Measurements from ENCODE around the gene TMC4.

DNA sequence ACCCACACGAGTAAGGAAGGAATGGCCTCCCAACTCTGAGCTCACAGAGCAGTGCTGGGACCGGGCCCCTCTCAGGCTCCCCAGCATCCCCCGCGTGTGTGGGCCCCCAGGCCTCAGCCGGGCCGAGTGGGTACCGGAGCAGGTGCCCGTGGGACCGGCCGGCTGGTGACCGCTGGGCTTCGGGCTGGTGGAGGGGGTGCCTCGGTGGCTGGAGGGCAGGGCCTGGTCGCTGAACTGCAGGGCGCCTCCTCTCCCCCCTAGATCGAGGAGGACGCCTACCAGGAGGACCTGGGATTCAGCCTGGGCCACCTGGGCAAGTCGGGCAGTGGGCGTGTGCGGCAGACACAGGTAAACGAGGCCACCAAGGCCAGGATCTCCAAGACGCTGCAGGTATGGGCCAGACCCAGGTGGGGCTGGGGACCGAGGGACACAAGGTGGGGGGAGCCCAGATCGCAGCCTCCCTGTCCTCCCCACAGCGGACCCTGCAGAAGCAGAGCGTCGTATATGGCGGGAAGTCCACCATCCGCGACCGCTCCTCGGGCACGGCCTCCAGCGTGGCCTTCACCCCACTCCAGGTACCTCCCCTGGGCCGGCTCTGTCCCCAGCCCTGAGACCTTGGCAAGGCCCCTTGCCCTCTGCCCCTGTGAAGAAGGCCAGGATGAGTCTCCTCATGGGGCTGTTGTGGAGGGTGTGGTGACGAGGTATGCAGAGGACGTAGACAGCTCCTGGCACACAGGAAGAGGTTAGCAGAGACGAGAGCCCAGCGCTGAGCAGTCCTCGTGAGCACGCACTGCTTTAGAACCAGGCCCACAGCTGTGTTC lies 44.0 kb downstream of the TMC4 start:
- TF ChIP-seq, protein P1, sequence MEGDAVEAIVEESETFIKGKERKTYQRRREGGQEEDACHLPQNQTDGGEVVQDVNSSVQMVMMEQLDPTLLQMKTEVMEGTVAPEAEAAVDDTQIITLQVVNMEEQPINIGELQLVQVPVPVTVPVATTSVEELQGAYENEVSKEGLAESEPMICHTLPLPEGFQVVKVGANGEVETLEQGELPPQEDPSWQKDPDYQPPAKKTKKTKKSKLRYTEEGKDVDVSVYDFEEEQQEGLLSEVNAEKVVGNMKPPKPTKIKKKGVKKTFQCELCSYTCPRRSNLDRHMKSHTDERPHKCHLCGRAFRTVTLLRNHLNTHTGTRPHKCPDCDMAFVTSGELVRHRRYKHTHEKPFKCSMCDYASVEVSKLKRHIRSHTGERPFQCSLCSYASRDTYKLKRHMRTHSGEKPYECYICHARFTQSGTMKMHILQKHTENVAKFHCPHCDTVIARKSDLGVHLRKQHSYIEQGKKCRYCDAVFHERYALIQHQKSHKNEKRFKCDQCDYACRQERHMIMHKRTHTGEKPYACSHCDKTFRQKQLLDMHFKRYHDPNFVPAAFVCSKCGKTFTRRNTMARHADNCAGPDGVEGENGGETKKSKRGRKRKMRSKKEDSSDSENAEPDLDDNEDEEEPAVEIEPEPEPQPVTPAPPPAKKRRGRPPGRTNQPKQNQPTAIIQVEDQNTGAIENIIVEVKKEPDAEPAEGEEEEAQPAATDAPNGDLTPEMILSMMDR (IDR thresholded peaks at IDR 0.05) = no peak
- no peak for TF ChIP-seq POLR2A (IDR thresholded peaks at IDR 0.05)

Measured in testis (tissue), 2 donors.